Natural killer cell (primary cell): ENCODE results near the gene ZNF521. TPM values are rescaled to one million over a fixed set of nuclear protein-coding genes. Genes with fewer than 3 reads are reported as not detected.

Source experiments
- ATAC-seq, 3 donors: fragments of 150-1000 bp in 2 of 3; fragments of 200-7000 bp in 1 of 3; cut with Tn5 transposase; 1 replicate in 1 of 3; 2 replicates in 2 of 3; pipeline ENCODE4 v1.10.0; 2021; ENCODE audit warnings: mild to moderate bottlenecking in 2 of 3, moderate library complexity in 2 of 3
- DNase-seq, 2 donors: peaks; one replicate each; pipeline versions ENCODE4 v3.0.0 to v3.0.0-alpha.2; 2013 to 2021; ENCODE audit warnings: mixed read lengths in 1 of 2
- H3K27ac ChIP-seq: one replicate; pipeline ENCODE4 v1.5.1; 2013; ENCODE audit warnings: mild to moderate bottlenecking, low read length
- H3K27me3 ChIP-seq: one replicate; pipeline ENCODE4 v1.6.1; 2013; ENCODE audit warnings: low read length; ENCODE audit not compliant: control insufficient read depth, insufficient read depth
- H3K36me3 ChIP-seq: one replicate; pipeline ENCODE4 v1.6.1; 2013; ENCODE audit warnings: low read length; ENCODE audit not compliant: control insufficient read depth, insufficient read depth
- H3K4me1 ChIP-seq: one replicate; pipeline ENCODE4 v1.6.1; 2013; ENCODE audit warnings: low read length; ENCODE audit not compliant: control insufficient read depth, insufficient read depth
- H3K4me3 ChIP-seq: one replicate; pipeline ENCODE4 v1.5.1; 2013; ENCODE audit warnings: low read length
- H3K9me3 ChIP-seq: one replicate; pipeline ENCODE4 v1.6.1; 2013; ENCODE audit warnings: low read length; ENCODE audit not compliant: control insufficient read depth, insufficient read depth
- H3K27ac Mint-ChIP-seq, 2 donors: one replicate each; pipeline ENCODE4 v1.8.0; 2022; ENCODE audit warnings: mild to moderate bottlenecking in 2 of 2, mixed read lengths in 2 of 2, moderate library complexity in 1 of 2
- H3K27me3 Mint-ChIP-seq, 2 donors: one replicate each; pipeline ENCODE4 v1.8.0; 2022; ENCODE audit warnings: low read depth in 2 of 2, mixed read lengths in 2 of 2
- H3K36me3 Mint-ChIP-seq: one replicate; pipeline ENCODE4 v1.8.0; 2022; ENCODE audit warnings: mixed read lengths
- H3K4me1 Mint-ChIP-seq, 2 donors: one replicate each; pipeline ENCODE4 v1.8.0; 2022; ENCODE audit warnings: mixed read lengths in 2 of 2
- H3K4me3 Mint-ChIP-seq: one replicate; pipeline ENCODE4 v1.8.0; 2022; ENCODE audit warnings: mild to moderate bottlenecking, moderate library complexity, mixed read lengths
- H3K9me3 Mint-ChIP-seq, 2 donors: one replicate each; pipeline ENCODE4 v1.8.0; 2022; ENCODE audit warnings: mixed read lengths in 2 of 2
- WGBS: methylation state at CpG from one replicate; pipeline ENCODE4 v1.1.7; 2013; ENCODE audit warnings: missing lambda C conversion rate; ENCODE audit not compliant: insufficient coverage; 5-methylcytosine and 5-hydroxymethylcytosine counted together
- intact Hi-C: fragments of 100-400 bp; cut with micrococcal nuclease; formaldehyde crosslinking; loops from one replicate; pipeline ENCODE4 v1.14.2; 2022
- total RNA-seq, 4 donors: library from RNA; stranded (reverse); fragments of 120-200 nt in 1 of 4; gene quantifications; one replicate each; pipeline versions ENCODE4 v1.2.3 to v1.2.4, GENCODE V29; 2013 to 2022
- TF ChIP-seq, protein P1 (sequence below): fragments of 200-600 bp; IDR thresholded peaks from one replicate; pipeline ENCODE4 v1.8.0; 2022; ENCODE audit warnings: antibody characterized with exemption

Gene ZNF521
- total RNA-seq, 3 donors from 2014 or later (not counting 1 experiment from before 2014, with no cell fraction given): 0.19 to 3.5 (median 0.54) TPM

DNA sequence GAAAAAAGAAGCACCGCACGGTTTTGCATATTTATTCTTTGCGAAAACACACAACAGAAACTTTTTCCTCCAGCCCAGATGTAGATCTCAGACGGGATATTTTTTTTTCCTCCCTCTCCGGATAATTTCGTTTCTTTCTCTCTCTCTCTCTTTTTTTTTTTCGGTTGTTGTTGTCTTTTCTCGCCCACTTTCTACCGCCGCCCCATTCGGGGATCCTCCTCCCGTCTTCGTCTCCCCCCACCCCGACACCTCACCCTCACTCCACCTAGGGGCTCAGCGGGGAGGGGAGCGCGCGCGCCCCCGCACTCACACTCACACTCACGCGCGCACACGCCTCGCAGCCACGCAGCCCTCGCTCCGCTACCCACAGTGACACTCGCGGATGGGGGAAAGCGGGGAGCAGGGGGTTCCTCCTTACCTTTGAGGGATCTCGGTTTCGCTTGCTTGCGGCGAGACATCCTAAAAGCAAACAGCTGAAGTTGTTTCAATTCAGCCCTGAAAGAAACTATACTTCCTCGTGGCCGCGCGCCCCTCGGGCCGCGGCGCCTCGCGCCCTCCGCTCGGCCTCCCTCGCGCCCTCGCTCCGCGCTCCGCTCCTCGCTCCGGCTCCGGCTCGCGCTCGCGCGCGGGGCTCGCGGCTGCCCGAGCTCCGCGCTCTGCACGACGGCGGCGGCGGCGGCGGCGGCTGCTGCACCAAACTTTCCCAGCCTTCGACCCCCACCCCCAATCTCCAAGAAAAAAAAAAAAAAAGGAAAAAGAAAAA is 1.3 kb downstream of the ZNF521 start:
- Histone ChIP-seq H3K36me3 (no peaks in the 10 kb centered on the region), H3K4me1 (peaks cover 26% of the 10 kb centered on the region), H3K27me3 (peaks cover 25% of the 10 kb centered on the region), H3K9me3 (no peaks in the 10 kb centered on the region), H3K4me3 (peak overlapping the region; percentile 67), H3K27ac (no peak overlapping the region)
- Mint-ChIP-seq H3K4me3 (peak overlapping the region; percentile 94), H3K9me3 (no peaks in the 10 kb centered on the region), H3K4me1 (peaks cover 14% of the 10 kb centered on the region in 2 donors), H3K27ac (peak overlapping the region in 1 of 2 donors; percentile 88), H3K36me3 (no peaks in the 10 kb centered on the region), H3K27me3 (peaks cover 30 to 42% of the 10 kb centered on the region in 2 donors)
- intact Hi-C loops: no loop called here
- WGBS: 1% methylated on average over 72 of the region's 76 CpGs
- DNase-seq (peak; percentile 19 to 25), ATAC-seq (peak; percentile 29 to 43 (median 36))
- TF ChIP-seq, protein P1, sequence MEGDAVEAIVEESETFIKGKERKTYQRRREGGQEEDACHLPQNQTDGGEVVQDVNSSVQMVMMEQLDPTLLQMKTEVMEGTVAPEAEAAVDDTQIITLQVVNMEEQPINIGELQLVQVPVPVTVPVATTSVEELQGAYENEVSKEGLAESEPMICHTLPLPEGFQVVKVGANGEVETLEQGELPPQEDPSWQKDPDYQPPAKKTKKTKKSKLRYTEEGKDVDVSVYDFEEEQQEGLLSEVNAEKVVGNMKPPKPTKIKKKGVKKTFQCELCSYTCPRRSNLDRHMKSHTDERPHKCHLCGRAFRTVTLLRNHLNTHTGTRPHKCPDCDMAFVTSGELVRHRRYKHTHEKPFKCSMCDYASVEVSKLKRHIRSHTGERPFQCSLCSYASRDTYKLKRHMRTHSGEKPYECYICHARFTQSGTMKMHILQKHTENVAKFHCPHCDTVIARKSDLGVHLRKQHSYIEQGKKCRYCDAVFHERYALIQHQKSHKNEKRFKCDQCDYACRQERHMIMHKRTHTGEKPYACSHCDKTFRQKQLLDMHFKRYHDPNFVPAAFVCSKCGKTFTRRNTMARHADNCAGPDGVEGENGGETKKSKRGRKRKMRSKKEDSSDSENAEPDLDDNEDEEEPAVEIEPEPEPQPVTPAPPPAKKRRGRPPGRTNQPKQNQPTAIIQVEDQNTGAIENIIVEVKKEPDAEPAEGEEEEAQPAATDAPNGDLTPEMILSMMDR: no peak

DNA sequence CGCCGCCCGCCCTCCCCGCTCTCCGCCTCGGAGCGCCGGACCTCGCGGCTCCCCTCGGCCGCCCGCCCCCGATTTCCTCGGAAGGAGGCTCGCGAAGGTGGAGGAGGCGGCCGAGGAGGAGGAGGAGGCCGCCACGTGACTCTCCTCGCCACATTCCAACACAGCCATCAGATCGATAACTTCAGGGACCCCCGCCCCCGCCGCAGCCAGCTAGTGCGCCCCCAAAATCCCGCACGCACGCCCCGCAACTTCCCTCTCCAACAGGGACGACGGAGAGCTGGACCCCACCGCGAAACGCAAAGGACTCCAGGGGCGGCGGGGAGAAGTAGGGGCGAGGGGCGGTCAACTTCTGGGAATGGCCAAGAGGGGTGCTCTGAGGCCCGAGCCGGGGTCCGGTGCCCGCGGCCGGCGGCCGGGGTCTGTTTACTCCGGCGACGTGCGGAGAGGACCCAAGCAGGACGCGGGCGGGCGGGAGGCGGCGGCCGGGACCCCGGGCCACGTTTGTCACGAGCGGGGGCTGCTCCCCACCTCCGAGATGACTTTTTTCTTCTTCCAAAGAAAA is 2.0 kb downstream of the ZNF521 start:
- H3K27me3 ChIP-seq: peaks cover 28% of the 10 kb centered on the region
- H3K4me3 Mint-ChIP-seq: peak overlapping the region; percentile 94
- H3K9me3 ChIP-seq: no peaks in the 10 kb centered on the region
- no peaks in the 10 kb centered on the region for H3K9me3 Mint-ChIP-seq
- no peak overlapping the region for H3K27ac ChIP-seq
- intact Hi-C loops: no loop called here
- no peaks in the 10 kb centered on the region for H3K36me3 Mint-ChIP-seq
- peaks cover 14% of the 10 kb centered on the region in 2 donors for H3K4me1 Mint-ChIP-seq
- H3K4me1 ChIP-seq: peaks cover 26% of the 10 kb centered on the region
- ATAC-seq: no peak
- H3K4me3 ChIP-seq: peak overlapping the region; percentile 47
- TF ChIP-seq, protein P1: no peak
- H3K27ac Mint-ChIP-seq: peak overlapping the region in 1 of 2 donors; percentile 88
- DNase-seq: peak in 1 of 2 donors; percentile 17
- H3K36me3 ChIP-seq: no peaks in the 10 kb centered on the region
- H3K27me3 Mint-ChIP-seq: peaks cover 35 to 48% of the 10 kb centered on the region in 2 donors
- WGBS: under 1% methylated on average over 61 of the region's 64 CpGs

- H3K4me1 Mint-ChIP-seq: peaks cover 14% of the 10 kb centered on the region in 2 donors
- intact Hi-C loops: no loop called here
- no peaks in the 10 kb centered on the region for H3K9me3 ChIP-seq
- no peaks in the 10 kb centered on the region for H3K36me3 Mint-ChIP-seq
- WGBS: 2% methylated on average over 75 of the region's 78 CpGs
- peak in 1 of 2 donors; percentile 17 for DNase-seq
- no peak overlapping the region for H3K27ac ChIP-seq
- peaks cover 35 to 55% of the 10 kb centered on the region in 2 donors for H3K27me3 Mint-ChIP-seq
- H3K9me3 Mint-ChIP-seq: no peaks in the 10 kb centered on the region
- no peaks in the 10 kb centered on the region for H3K36me3 ChIP-seq
- peaks cover 26% of the 10 kb centered on the region for H3K4me1 ChIP-seq
- H3K27me3 ChIP-seq: peaks cover 30% of the 10 kb centered on the region
- peak in 1 of 3 donors; percentile 14 for ATAC-seq
- H3K4me3 Mint-ChIP-seq: peak overlapping the region; percentile 87
- H3K4me3 ChIP-seq: peak overlapping the region; percentile 31
- no peak overlapping the region for H3K27ac Mint-ChIP-seq
- TF ChIP-seq, protein P1: no peak
Measured at GRCh38 chr18:25349131-25349925, 2.6 kb downstream of the ZNF521 start.
